Glutamatergic neuron (in vitro differentiated cells): ENCODE results near the gene TEKT5. TPM values are rescaled to one million over a fixed set of nuclear protein-coding genes. Genes with fewer than 3 reads are reported as not detected.

Experiments
- DNase-seq: peaks from one replicate; pipeline ENCODE4 v3.0.0; 2022
- H3K27ac Mint-ChIP-seq: one replicate; pipeline ENCODE4 v1.8.0; 2020; ENCODE audit warnings: mild to moderate bottlenecking, mixed read lengths, inconsistent platforms; ENCODE audit not compliant: unreplicated experiment
- H3K27me3 Mint-ChIP-seq: one replicate; pipeline ENCODE4 v1.8.0; 2020; ENCODE audit warnings: mild to moderate bottlenecking, moderate library complexity, mixed read lengths, inconsistent platforms; ENCODE audit not compliant: unreplicated experiment
- H3K36me3 Mint-ChIP-seq: one replicate; pipeline ENCODE4 v1.8.0; 2020; ENCODE audit warnings: mild to moderate bottlenecking, mixed read lengths, inconsistent platforms; ENCODE audit not compliant: unreplicated experiment
- H3K4me1 Mint-ChIP-seq: one replicate; pipeline ENCODE4 v1.8.0; 2020; ENCODE audit warnings: mild to moderate bottlenecking, low read depth, mixed read lengths, inconsistent platforms; ENCODE audit not compliant: unreplicated experiment
- H3K4me3 Mint-ChIP-seq: one replicate; pipeline ENCODE4 v1.8.0; 2020; ENCODE audit warnings: mild to moderate bottlenecking, mixed read lengths, inconsistent platforms; ENCODE audit not compliant: unreplicated experiment
- H3K9me3 Mint-ChIP-seq: one replicate; pipeline ENCODE4 v1.8.0; 2020; ENCODE audit warnings: mild to moderate bottlenecking, moderate library complexity, mixed read lengths, inconsistent platforms; ENCODE audit not compliant: unreplicated experiment
- CTCF ChIP-seq: fragments of 200-600 bp; sonication (generic); IDR thresholded peaks from one replicate; pipeline ENCODE4 v1.5.0; 2021; ENCODE audit not compliant: partially characterized antibody, unreplicated experiment
- total RNA-seq: library from RNA; stranded (reverse); fragmentation: NEBNext Ultra II Directional; extraction: Animal tissue kit (Norgen Biotek cat#: 25700); gene quantifications from one replicate; pipeline ENCODE4 v1.2.1, GENCODE V29; 2021; ENCODE audit not compliant: unreplicated experiment

TEKT5 gene
- total RNA-seq, 1 donor from 2014 or later, result not detected

GRCh38 chr16:10597187-10597601 lies 97.5 kb downstream of the TEKT5 start:
- TF ChIP-seq CTCF, result no peak
- Mint-ChIP-seq H3K36me3 (peaks cover 5% of the 10 kb centered on the region), H3K27me3 (peaks cover 5% of the 10 kb centered on the region), H3K9me3 (no peaks in the 10 kb centered on the region), H3K27ac (no peak overlapping the region), H3K4me3 (no peak overlapping the region), H3K4me1 (peaks cover 6% of the 10 kb centered on the region)
- DNase-seq, result no peak

GRCh38 chr16:10594312-10594950 lies 100.3 kb downstream of the TEKT5 start:
- Mint-ChIP-seq H3K4me3 (no peak overlapping the region), H3K27ac (no peak overlapping the region), H3K27me3 (peaks cover 6% of the 10 kb centered on the region), H3K9me3 (no peaks in the 10 kb centered on the region), H3K4me1 (peaks cover 2% of the 10 kb centered on the region), H3K36me3 (peaks cover 5% of the 10 kb centered on the region)
- no peak for DNase-seq
- TF ChIP-seq CTCF, result no peak

- peaks cover 11% of the 10 kb centered on the region for H3K27me3 Mint-ChIP-seq
- no peak overlapping the region for H3K27ac Mint-ChIP-seq
- no peak overlapping the region for H3K4me3 Mint-ChIP-seq
- H3K4me1 Mint-ChIP-seq, result peaks cover 9% of the 10 kb centered on the region
- TF ChIP-seq CTCF, result no peak
- no peak for DNase-seq
- H3K36me3 Mint-ChIP-seq, result peaks cover 5% of the 10 kb centered on the region
- no peaks in the 10 kb centered on the region for H3K9me3 Mint-ChIP-seq
These were observed 102.1 kb downstream of the TEKT5 start for GRCh38 chr16:10592611-10593010.

- DNase-seq, result no peak
- H3K27me3 Mint-ChIP-seq, result peaks cover 6% of the 10 kb centered on the region
- H3K4me1 Mint-ChIP-seq, result peaks cover 9% of the 10 kb centered on the region
- H3K4me3 Mint-ChIP-seq, result no peak overlapping the region
- H3K27ac Mint-ChIP-seq, result no peak overlapping the region
- no peak for TF ChIP-seq CTCF
- no peaks in the 10 kb centered on the region for H3K36me3 Mint-ChIP-seq
- no peaks in the 10 kb centered on the region for H3K9me3 Mint-ChIP-seq
These were observed 104.4 kb downstream of the TEKT5 start for GRCh38 chr16:10590342-10590741.

- Mint-ChIP-seq H3K9me3 (no peaks in the 10 kb centered on the region), H3K36me3 (no peaks in the 10 kb centered on the region), H3K27ac (no peak overlapping the region), H3K4me3 (no peak overlapping the region), H3K4me1 (peaks cover 9% of the 10 kb centered on the region), H3K27me3 (peaks cover 6% of the 10 kb centered on the region)
- TF ChIP-seq CTCF, result no peak
- no peak for DNase-seq
These were observed 105.6 kb downstream of the TEKT5 start for GRCh38 chr16:10589109-10589508.
